HL-60 (cell line): ENCODE data around the gene ABCG1.

Source experiments
- DNase-seq, 2 experiments: peaks; one replicate each; pipeline ENCODE4 v3.0.0-alpha.2; 2010 to 2020; ENCODE audit warnings: low read depth in 1 of 2, low spot score in 1 of 2
- H3K27ac ChIP-seq: fragments of 250-450 bp; sonication (Bioruptor Pico); replicated peaks from 2 replicates; pipeline ENCODE4 v1.5.1; 2020; ENCODE audit warnings: mild to moderate bottlenecking, moderate library complexity
- H3K27me3 ChIP-seq: fragments of 250-450 bp; sonication (Bioruptor Pico); 2 replicates; pipeline ENCODE4 v1.5.1; 2021; ENCODE audit warnings: mild to moderate bottlenecking, moderate library complexity; ENCODE audit not compliant: insufficient read depth, poor library complexity, severe bottlenecking
- H3K4me3 ChIP-seq: replicated peaks from 2 replicates; pipeline ENCODE4 v1.5.1; 2011; ENCODE audit warnings: mild to moderate bottlenecking, control low read depth, low read length; ENCODE audit not compliant: insufficient read depth
- GABPA ChIP-seq: IDR thresholded peaks from 2 replicates; pipeline ENCODE4 v1.6.1; 2012; ENCODE audit warnings: low read depth
- POLR2AphosphoS5 ChIP-seq: IDR thresholded peaks from 2 replicates; pipeline ENCODE4 v1.6.1; 2012; ENCODE audit warnings: low read depth
- REST ChIP-seq: IDR thresholded peaks from 2 replicates; pipeline ENCODE4 v1.6.1; 2012; ENCODE audit warnings: low read depth; ENCODE audit not compliant: insufficient replicate concordance
- SPI1 ChIP-seq: IDR thresholded peaks from 2 replicates; pipeline ENCODE4 v1.6.1; 2012; ENCODE audit warnings: low read depth, mild to moderate bottlenecking, borderline replicate concordance
- TF ChIP-seq, protein P1 (sequence below): IDR thresholded peaks from one replicate; pipeline ENCODE4 v1.5.1; 2011; ENCODE audit warnings: low read length, control low read depth, inconsistent platforms; ENCODE audit not compliant: insufficient read depth

Gene ABCG1

DNA sequence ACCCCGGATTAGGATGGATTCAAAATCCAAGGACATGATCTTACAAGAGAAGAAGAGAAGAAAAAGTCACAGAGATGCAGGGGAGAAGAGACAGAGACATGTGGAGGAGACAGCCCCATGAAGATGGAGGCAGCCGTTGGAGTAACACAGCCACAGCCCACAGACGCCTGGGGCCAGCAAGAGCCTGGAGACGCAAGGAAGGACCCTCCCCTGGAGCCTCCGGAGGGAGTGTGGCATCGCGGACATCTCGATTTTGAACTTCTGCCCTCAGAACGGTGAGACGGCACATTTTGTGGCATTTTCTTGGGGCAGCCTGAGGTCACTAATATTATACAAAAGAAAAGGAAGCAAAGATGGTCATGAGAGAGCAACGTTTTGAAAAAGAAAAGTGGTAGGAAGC is 28.8 kb downstream of the ABCG1 start:
- Histone ChIP-seq H3K27me3 (peaks cover 7% of the 10 kb centered on the region), H3K27ac (no peak overlapping the region), H3K4me3 (no peak overlapping the region)
- no peak for DNase-seq
- TF ChIP-seq GABPA (no peak), POLR2AphosphoS5 (no peak), REST (no peak), SPI1 (no peak)
- TF ChIP-seq, protein P1, sequence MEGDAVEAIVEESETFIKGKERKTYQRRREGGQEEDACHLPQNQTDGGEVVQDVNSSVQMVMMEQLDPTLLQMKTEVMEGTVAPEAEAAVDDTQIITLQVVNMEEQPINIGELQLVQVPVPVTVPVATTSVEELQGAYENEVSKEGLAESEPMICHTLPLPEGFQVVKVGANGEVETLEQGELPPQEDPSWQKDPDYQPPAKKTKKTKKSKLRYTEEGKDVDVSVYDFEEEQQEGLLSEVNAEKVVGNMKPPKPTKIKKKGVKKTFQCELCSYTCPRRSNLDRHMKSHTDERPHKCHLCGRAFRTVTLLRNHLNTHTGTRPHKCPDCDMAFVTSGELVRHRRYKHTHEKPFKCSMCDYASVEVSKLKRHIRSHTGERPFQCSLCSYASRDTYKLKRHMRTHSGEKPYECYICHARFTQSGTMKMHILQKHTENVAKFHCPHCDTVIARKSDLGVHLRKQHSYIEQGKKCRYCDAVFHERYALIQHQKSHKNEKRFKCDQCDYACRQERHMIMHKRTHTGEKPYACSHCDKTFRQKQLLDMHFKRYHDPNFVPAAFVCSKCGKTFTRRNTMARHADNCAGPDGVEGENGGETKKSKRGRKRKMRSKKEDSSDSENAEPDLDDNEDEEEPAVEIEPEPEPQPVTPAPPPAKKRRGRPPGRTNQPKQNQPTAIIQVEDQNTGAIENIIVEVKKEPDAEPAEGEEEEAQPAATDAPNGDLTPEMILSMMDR, result no peak

GRCh38 chr21:42248241-42248640 is 29.3 kb downstream of the ABCG1 start:
- TF ChIP-seq POLR2AphosphoS5, result no peak
- TF ChIP-seq SPI1, result no peak
- Histone ChIP-seq H3K27ac (no peak overlapping the region), H3K4me3 (no peak overlapping the region), H3K27me3 (peaks cover 7% of the 10 kb centered on the region)
- DNase-seq, result no peak

- TF ChIP-seq POLR2AphosphoS5 (no peak), SPI1 (no peak), REST (no peak)
- TF ChIP-seq, protein P1, result no peak
- Histone ChIP-seq H3K27me3 (peaks cover 7% of the 10 kb centered on the region), H3K27ac (no peak overlapping the region), H3K4me3 (no peak overlapping the region)
- DNase-seq, result no peak
Measured at GRCh38 chr21:42248783-42249597, 30.1 kb downstream of the ABCG1 start.

DNA sequence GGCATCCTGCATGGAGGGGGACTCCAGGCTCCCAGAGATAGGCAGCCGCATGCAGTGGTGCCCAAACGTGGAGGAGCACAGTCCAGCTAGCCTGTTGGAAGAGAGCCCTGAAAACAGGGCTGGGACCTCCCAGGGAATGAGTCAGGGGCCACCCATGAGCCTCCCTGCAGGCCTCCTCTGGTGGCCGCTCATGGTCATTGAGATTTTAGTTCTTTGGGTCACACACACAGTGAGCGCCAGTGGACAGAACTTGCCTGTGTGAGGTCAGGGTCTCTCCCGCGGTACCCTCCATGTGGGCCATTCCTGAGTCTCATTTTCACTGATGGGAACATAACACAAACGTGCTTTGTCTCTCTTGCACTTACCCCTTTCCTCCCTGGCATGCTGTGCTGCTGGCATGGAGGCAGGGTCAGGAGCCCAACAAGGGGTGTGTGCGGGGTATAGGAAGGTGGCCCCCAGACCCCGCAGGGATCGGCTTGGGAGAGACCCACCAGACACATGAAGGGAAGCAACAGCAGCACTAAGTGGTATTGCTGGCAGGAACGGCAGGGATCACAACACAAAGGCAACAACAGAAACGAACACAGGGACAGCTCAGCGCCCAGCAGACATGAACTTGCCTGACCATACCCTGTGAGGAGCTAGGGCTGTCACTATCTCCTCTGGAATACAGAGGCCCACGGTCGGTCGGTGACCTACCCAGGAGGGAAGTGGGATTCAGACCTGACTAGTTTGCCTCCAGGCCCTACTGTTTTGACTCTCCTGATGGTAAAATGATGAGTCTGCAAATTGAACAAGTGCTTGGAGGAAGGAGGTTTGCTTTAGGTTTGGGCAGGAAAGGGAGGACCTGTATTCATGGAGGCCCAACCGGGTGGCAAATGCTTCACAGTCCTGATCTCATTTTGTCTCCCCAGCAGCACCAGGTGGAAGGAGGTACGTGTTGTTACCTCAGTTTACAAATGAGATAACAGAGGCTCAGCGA is 31.8 kb downstream of the ABCG1 start:
- TF ChIP-seq SPI1, result no peak
- no peak for TF ChIP-seq GABPA
- TF ChIP-seq, protein P1, result no peak
- no peak for TF ChIP-seq REST
- TF ChIP-seq POLR2AphosphoS5, result no peak
- DNase-seq, result no peak
- Histone ChIP-seq H3K4me3 (no peak overlapping the region), H3K27me3 (peaks cover 7% of the 10 kb centered on the region), H3K27ac (no peak overlapping the region)
